GM12878 (cell line): ENCODE results near the gene CMTM2.

ENCODE experiments used
- MXI1 ChIP-seq: fragments of 150-350 bp; IDR thresholded peaks from 2 replicates; pipeline ENCODE4 v1.6.1; 2011; ENCODE audit warnings: low read depth, mild to moderate bottlenecking, inconsistent platforms, low read length, improper control_type of control experiment
- TAF1 ChIP-seq: IDR thresholded peaks from 2 replicates; pipeline ENCODE4 v1.6.1; 2011; ENCODE audit warnings: mild to moderate bottlenecking, low read depth, low read length, borderline replicate concordance
- WRNIP1 ChIP-seq: IDR thresholded peaks from 2 replicates; pipeline ENCODE4 v1.6.1; 2011; ENCODE audit warnings: low read depth, low read length, improper control_type of control experiment, borderline replicate concordance

DNA sequence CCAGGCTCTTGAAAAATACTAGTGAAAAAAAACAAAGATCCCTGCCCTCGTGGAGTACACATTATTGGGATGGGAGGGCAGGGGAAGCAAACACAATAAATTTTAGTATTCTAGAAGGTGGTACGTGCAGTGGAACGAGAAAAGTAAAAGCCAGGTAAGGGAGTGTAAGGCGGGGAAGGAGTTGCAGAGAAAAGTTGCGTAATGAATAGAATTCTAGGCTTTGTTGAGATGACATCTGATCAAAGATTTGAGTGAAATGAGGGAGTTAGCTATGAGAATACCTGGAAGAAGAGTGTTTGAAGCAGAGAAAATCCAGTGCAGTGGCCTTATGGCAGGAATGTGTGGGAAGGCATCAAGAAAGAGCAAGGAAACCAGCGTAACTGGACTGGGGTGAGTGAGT, 24.8 kb upstream of the CMTM2 start:
- no peak for TF ChIP-seq TAF1
- TF ChIP-seq WRNIP1 = no peak
- no peak for TF ChIP-seq MXI1
